WTC11 (cell line): ENCODE measurements around the gene ZNF74.
"Not testable (repeated sequence)": the region's sequence is repeated elsewhere in the genome, so short reads cannot be mapped to it uniquely, and the experiment has no call there.

Experiments used
- ATF1 ChIP-seq: sonication (generic); formaldehyde crosslinking; IDR thresholded peaks from 2 replicates; pipeline ENCODE4 v1.8.1; 2023; ENCODE audit warnings: mild to moderate bottlenecking, moderate library complexity, missing genetic modification reagents
- CREB1 ChIP-seq: sonication (generic); formaldehyde crosslinking; IDR thresholded peaks from 2 replicates; pipeline ENCODE4 v1.8.0; 2023; ENCODE audit warnings: mild to moderate bottlenecking, missing genetic modification reagents
- CREM ChIP-seq: sonication (generic); formaldehyde crosslinking; IDR thresholded peaks from 2 replicates; pipeline ENCODE4 v1.8.1; 2022; ENCODE audit warnings: mild to moderate bottlenecking, missing genetic modification reagents, moderate library complexity
- CTCF ChIP-seq: fragments of 200-600 bp; IDR thresholded peaks from 2 replicates; pipeline ENCODE4 v1.8.0; 2022; ENCODE audit warnings: antibody characterized with exemption
- ESRRA ChIP-seq: sonication (generic); formaldehyde crosslinking; IDR thresholded peaks from 2 replicates; pipeline ENCODE4 v1.8.1; 2022; ENCODE audit warnings: mild to moderate bottlenecking, missing genetic modification reagents, borderline replicate concordance
- ETV6 ChIP-seq: sonication (generic); formaldehyde crosslinking; IDR thresholded peaks from 2 replicates; pipeline ENCODE4 v1.8.1; 2022; ENCODE audit warnings: mild to moderate bottlenecking, missing genetic modification reagents
- GRHL2 ChIP-seq: fragments of 250-450 bp; sonication (Bioruptor Pico); IDR thresholded peaks from 2 replicates; pipeline ENCODE4 v1.8.0; 2022; ENCODE audit warnings: mild to moderate bottlenecking, moderate library complexity; ENCODE audit not compliant: insufficient replicate concordance, severe bottlenecking
- MAX ChIP-seq: sonication (generic); formaldehyde crosslinking; IDR thresholded peaks from 2 replicates; pipeline ENCODE4 v1.8.0; 2022; ENCODE audit warnings: mild to moderate bottlenecking, missing genetic modification reagents
- MYBL2 ChIP-seq: sonication (generic); formaldehyde crosslinking; IDR thresholded peaks from 2 replicates; pipeline ENCODE4 v1.8.1; 2023; ENCODE audit warnings: mild to moderate bottlenecking, moderate library complexity, missing genetic modification reagents
- NFE2L1 ChIP-seq: sonication (generic); formaldehyde crosslinking; IDR thresholded peaks from 2 replicates; pipeline ENCODE4 v1.8.1; 2023; ENCODE audit warnings: missing genetic modification reagents
- PRDM15 ChIP-seq: sonication (generic); formaldehyde crosslinking; IDR thresholded peaks from 2 replicates; pipeline ENCODE4 v1.8.0; 2022; ENCODE audit warnings: missing genetic modification reagents
- TCF7 ChIP-seq: sonication (generic); formaldehyde crosslinking; IDR thresholded peaks from 2 replicates; pipeline ENCODE4 v1.8.0; 2022; ENCODE audit warnings: mild to moderate bottlenecking, low read depth, missing genetic modification reagents, moderate library complexity
- TEAD4 ChIP-seq: sonication (generic); formaldehyde crosslinking; IDR thresholded peaks from 2 replicates; pipeline ENCODE4 v1.8.0; 2022; ENCODE audit warnings: mild to moderate bottlenecking, missing genetic modification reagents
- ZNF121 ChIP-seq: sonication (generic); formaldehyde crosslinking; IDR thresholded peaks from 2 replicates; pipeline ENCODE4 v1.8.0; 2023; ENCODE audit warnings: missing genetic modification reagents

- not testable (repeated sequence) for TF ChIP-seq CREB1 (CRISPR knock-in tag); CTCF; MYBL2 (CRISPR knock-in tag); GRHL2 (CRISPR knock-in tag); NFE2L1 (CRISPR knock-in tag); ZNF121 (CRISPR knock-in tag); ESRRA (CRISPR knock-in tag); ETV6 (CRISPR knock-in tag); CREM; TCF7 (CRISPR knock-in tag); TEAD4 (CRISPR knock-in tag); ATF1 (CRISPR knock-in tag); MAX (CRISPR knock-in tag); PRDM15 (CRISPR knock-in tag)
Observed at GRCh38 chr22:20360866-20361751, 32.8 kb upstream of the ZNF74 start.
